Amygdala (tissue), 56 donors: Measurements from ENCODE around the gene ZNF710.

Experiments
- DNase-seq, 56 donors: peaks; one replicate each; lab custom pipeline; 2025; lab: John Stamatoyannopoulos, UW

Gene ZNF710

DNA sequence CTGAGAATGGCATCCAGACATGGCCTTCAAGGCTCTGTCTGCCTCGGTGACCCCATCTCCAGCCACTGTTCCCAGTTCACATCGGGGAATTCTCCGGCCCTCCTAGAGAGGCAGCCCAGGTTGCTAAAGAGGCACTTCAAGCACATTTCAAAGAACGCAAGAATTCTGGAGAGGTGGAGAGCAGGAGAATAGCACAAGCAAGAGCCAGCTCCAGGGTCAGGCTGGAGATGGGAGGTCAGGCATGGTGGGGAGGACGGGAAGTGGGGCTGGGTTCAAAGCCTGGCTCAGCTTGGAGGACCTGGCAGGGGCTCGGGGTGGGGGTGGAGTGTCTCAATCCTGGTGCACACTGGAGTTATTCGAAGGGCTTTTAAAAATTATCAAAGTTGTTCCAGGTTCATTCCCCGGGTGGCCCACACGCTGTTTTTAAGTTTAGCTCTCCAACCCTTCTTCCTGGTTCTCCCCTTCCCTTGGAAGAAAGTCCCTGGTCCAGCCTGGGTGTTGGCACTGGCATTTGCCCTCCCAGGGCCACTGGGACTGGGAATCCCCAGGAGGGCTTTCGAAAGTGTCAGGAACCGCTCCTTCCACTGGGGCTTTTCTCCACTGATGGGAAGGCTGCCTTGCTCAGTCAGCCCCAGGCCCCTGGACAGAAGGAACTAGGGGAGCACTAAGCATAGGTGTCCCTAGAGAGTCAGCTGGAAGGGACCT lies 35.8 kb downstream of the ZNF710 start:
- no peak for DNase-seq

DNA sequence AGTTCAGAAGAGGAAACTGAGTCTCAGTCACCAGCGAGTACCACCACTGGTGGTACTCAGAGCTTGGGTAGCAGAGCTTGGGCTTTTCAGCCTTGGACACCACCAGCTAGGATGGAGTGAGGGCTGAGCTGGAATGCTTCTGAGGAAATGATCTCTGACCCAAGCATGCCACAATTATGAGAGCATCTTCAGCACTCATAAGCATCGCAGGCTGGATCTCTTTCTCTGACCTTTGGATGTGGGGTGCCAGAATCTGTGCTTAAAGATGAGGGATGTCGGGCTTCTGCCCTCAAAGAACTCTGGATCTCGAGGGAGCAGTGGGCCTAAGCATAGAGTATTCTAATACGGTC lies 36.4 kb downstream of the ZNF710 start:
- no peak for DNase-seq

DNA sequence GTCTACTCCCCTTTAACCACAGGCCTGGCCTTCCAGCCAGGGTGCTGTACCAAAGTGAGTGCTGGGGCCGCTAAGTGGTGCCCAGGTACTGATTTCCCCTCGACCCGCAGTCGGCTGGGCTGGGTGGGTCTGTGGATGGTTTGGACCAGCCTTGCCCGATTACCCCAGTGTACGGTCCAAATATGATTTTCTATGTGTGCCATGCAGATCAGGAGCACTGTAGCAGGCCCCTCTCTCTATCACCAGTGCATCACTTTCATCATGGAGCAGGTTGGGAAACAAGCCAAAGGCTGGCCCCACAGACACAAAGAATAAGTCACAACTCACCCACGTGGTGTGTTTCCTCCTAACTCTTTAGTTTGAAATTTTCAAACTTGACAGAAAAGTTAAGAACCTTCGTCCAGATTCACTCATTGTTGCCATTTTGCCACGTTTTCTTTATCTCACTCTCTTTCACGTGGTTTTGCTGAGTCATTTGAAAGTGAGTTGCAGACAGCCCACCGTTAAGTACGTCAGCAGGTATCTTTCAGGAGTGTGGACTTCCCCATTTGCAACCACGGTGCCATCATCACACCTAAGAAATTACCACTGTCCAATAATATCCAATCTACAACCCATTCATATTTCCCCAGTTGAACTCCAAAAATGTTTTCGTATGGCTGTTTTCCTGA lies 37.0 kb downstream of the ZNF710 start:
- no peak for DNase-seq

- no peak for DNase-seq
Measured at GRCh38 chr15:90038632-90039095, 37.5 kb downstream of the ZNF710 start.

DNA sequence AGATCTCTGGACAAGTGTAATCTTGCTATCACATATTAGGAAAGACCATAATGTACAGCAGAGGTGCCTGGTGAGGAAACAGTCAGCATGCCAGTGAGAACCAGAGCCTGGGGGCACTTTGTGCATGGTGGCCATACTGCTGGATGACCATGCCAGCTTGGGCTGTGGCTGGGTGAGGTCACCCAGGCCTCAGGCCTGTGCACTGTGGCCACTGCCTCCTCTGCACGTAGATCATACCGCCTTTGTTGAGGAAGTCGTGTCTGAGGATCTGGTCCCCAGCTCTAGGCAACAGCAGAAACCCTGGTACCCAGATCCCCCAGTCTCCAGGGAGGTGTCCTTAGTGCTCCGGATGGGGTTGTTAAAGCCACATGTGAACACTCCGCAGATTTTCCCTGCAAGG lies 38.9 kb downstream of the ZNF710 start:
- no peak for DNase-seq

- no peak for DNase-seq
Measured at GRCh38 chr15:90040618-90041017, 39.5 kb downstream of the ZNF710 start.

GRCh38 chr15:90042356-90042755 lies 41.2 kb downstream of the ZNF710 start:
- DNase-seq, result no peak

DNA sequence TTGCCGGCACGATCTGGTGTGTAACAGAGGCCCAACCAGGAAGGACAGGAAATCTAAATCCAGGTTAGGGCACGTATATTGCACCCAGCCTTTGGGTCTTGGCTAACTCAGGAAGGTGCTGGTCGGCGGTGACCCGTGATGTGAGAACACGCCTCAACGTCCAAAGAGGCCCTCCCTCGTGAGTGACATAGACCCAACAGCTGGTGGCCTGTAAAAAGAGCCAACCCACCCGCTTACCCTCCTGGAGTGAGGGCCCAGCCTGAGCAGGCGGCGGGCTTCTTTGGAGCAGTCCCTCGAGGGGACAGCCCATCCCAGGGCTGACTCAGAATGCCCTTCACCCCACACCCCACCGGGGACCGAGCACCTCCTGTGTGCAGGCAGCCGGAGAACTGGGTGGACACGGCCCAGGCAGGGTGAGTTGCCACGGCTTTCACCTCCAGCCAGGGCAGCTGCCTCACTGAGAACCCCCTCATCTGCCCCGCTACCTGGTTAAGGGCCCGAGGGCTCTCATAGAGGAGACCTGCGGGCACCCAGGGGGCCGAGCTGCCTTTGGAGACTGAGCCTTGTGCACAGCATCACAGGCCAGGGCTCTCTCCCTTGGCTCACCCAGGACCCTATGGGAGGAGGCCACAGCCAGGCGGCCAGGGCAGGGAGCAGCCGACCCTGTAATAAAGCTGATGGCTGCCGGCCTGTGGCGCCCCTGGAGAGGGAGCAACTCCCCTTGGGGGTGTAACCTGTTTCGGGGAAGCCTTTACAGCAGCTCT lies 41.8 kb downstream of the ZNF710 start:
- no peak for DNase-seq

GRCh38 chr15:90043530-90044010 lies 42.4 kb downstream of the ZNF710 start:
- no peak for DNase-seq

- DNase-seq, result no peak
Measured at GRCh38 chr15:90044191-90044590, 43.1 kb downstream of the ZNF710 start.

DNA sequence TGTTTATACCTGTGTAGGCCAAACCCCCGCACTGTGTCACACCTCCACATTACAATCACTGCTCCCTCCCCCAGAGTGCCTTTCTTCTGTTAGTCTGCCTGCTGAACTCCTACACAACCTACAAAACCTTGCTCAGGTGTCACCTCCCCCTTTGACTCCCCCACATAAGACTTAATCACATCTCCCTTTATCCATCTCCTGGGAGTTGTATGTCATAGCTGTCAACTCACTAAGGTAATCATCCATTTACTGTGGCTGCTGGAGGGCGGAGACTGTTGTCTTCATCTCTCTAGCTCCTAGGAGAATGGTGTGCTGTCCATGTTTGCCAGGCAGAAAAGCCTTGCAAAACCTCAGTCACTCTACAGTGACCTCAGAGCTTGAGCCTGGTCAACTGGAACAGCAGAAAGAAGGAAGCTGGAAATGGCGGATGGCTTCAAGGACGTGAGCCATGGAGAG lies 43.8 kb downstream of the ZNF710 start:
- no peak for DNase-seq

DNA sequence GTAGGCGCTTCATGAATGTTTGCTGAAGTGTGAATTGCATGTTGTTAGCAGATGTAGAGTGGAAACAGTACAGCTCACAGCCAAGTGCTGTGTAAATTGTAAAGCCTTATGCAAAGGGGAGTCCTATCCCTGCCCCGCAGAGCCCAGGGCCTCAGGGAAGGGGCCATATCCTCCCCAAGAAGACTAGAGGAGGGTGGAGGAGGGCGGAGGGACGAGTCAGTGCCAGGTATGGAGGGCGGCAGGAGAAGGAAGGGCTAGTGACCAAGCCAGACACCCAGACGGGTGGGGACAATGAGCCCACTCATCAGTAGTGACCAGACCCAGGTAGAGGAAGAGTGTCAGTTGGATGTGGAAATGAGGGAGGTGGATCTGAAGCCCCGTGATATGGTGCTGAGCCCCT lies 45.2 kb downstream of the ZNF710 start:
- no peak for DNase-seq

- no peak for DNase-seq
Measured at GRCh38 chr15:90046911-90047392, 45.8 kb downstream of the ZNF710 start.

DNA sequence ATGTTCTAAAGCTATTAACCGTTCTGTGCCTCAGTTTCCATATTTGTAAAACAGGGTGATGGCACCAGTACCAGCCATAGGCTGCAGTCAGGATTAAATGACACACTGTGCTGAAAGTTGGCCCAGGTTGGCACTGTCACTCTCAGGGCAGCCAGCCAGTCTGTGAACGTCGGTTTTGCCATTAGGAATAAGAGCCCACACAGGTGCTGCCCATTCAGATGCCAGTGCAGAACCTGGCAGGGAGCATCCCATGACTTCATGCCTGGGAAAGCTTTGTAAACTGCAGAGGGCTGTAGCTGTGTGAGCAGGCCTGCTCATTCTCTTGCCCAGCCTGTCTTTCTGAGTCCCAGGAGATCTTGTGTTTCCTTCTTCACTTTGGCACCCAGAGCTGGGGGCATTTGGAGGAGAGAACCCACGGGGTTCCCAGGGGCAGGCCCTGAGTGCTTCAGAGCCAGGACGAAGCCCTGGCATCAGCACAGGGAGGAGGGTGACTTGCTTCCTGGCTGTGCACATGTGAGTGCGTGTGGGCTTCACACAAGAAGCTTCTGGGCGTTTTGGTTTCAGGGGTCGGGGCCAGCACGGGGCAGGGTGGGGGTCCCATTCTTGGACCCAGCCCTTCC lies 46.9 kb downstream of the ZNF710 start:
- peak in 6 of 56 donors; percentile 21 to 67 (median 38) for DNase-seq

DNA sequence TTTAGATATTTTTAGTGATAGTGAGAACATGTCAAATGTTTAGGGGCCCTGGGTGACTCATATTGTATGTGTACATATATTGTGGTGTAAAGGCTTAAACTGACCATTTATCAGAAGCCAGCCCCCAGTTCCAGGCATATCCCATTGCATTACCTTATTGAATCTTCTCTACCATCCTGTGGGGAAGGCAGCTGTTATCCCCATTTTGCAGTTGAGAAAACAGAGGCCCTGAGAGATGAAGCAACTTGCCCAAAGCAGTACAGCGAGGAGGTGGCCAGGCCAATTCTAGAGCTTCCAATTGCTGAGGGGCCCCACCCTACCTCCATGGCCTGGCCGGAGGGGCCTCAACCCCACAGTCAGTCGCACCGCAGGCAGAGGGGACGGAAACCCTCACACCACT lies 47.9 kb downstream of the ZNF710 start:
- no peak for DNase-seq

GRCh38 chr15:90049666-90050604 lies 48.8 kb downstream of the ZNF710 start:
- DNase-seq, result peak in 20 of 56 donors; percentile 21 to 78 (median 38)

DNA sequence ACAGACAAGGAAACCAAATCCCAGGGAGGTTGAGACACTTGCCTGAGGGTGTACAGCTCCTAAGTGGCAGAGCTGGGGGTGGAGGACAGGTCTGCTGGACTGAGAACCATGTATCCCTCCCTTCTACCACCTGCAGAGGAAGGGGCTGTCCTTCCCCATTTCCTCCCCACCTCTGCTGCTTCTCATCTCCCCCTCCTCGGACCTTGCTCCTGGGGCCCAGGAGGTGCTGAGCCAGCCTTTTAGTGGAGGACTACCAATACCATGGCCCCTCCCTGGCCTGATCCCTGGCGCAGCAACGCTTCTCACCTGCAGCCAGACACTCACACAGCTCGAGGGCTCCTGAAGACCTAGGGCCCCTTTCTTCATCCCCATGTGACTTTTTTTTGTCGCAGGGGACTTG lies 50.8 kb downstream of the ZNF710 start:
- no peak for DNase-seq

DNA sequence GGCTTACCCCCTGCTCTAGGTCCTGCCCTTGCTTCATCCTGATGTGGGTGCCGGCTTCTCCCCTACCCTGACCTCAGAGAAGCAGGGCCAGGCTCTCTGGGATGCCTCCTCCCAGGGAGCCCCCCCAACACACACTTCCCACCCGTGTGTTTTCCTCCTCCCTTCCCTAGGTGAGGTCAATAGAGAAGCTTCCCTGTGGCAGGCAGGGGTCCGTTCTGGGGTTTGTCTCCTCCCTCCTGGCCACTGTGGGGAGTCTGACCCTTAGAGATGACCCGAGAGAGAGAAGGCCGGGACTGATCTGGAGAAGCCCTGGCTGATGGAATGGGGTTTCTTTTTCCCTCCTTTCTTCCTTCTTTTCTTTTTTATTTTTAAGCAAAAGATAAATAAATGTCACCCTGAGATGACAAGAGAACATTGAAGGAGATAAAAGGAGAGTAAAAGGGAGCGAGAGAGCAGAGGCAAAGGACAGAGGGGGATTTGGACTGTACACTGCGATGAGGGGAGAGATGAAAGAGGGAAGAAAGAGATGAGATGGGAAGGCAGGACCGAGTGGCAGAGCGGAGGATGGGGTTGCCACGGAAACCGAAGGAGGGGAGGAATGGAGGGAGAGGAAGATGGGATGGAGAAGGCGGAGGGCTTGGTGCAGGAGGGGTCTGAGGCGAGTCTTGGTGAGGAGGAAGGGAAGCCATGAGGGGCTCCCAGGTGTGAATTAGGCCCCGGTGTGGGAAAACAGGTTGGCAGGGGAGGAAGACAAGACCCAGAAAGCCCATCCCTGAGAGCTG lies 52.8 kb downstream of the ZNF710 start:
- DNase-seq, result no peak

- no peak for DNase-seq
Measured at GRCh38 chr15:90054618-90055097, 53.5 kb downstream of the ZNF710 start.
